ENCODE measurements around the gene SBNO1.

Gene SBNO1

DNA sequence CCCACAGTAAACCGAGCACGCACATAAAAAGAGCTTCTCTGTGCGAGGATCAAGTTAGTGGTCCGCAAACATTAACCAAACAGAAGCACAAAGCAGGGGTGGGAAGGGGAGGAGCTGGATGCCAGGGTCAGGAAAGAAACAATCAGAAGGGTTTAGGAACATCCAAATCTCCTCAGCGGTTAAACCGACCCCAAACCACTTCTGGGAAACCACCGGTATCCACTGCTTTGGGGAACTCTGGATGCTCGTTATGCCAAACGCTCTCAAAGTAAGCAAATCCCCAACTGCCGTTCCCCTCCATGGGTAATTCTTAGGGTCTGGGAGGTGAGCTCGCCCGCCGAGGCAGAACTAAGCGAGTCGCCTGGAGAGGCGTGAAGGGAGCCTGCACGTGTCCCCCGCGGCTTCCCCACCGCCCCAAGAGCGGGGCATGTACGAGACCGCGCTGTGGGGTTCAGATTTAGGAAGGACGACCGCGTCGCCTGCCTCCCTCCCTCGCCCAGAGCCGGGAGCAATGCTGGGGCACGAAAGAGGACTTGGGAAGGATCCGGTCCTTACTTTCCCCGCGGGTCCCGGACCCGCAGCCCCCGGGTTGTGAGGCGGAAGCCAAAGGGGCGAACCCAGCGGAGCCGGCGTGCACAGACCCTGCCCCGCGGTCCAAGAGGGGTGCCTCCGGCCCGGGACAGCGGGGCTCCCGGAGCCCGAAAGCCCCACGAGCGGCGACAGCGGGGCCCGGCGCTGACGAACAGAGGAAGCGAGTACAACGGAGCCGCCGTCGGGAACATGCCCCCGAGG is 711 bp downstream of the SBNO1 start:
- H3K4me3 ChIP-seq (ENCODE audit: control insufficient read depth, low read depth, low read length), result peak overlapping the region; percentile 87
- no peak for DNase-seq (ENCODE audit: low read depth)
- TF ChIP-seq, protein P1, sequence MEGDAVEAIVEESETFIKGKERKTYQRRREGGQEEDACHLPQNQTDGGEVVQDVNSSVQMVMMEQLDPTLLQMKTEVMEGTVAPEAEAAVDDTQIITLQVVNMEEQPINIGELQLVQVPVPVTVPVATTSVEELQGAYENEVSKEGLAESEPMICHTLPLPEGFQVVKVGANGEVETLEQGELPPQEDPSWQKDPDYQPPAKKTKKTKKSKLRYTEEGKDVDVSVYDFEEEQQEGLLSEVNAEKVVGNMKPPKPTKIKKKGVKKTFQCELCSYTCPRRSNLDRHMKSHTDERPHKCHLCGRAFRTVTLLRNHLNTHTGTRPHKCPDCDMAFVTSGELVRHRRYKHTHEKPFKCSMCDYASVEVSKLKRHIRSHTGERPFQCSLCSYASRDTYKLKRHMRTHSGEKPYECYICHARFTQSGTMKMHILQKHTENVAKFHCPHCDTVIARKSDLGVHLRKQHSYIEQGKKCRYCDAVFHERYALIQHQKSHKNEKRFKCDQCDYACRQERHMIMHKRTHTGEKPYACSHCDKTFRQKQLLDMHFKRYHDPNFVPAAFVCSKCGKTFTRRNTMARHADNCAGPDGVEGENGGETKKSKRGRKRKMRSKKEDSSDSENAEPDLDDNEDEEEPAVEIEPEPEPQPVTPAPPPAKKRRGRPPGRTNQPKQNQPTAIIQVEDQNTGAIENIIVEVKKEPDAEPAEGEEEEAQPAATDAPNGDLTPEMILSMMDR (IDR thresholded peaks at IDR 0.05; ENCODE audit: control insufficient read depth, insufficient read depth, low read depth, low read length, missing control alignments), result no peak

DNA sequence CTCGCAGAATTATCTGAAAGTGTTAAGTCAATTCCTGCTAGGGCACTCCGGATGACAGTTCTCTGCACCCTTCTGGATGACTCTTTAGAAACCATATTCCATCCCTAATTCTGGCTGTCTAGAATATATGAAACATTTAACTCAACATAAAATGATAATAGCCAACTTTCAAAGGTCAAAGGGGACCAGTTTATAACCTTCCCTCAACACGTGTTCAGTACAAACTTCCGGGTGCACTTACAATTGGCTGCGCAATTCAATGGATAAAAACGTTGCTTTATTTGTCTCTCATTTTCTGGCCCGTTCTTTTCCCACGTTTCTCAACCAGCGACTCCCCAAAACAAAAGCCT is 1.3 kb downstream of the SBNO1 start:
- no peak for DNase-seq (ENCODE audit: low read depth)
- TF ChIP-seq, protein P1 (IDR thresholded peaks at IDR 0.05; ENCODE audit: control insufficient read depth, insufficient read depth, low read depth, low read length, missing control alignments), result no peak
- H3K4me3 ChIP-seq (ENCODE audit: control insufficient read depth, low read depth, low read length), result peak overlapping the region; percentile 87

DNA sequence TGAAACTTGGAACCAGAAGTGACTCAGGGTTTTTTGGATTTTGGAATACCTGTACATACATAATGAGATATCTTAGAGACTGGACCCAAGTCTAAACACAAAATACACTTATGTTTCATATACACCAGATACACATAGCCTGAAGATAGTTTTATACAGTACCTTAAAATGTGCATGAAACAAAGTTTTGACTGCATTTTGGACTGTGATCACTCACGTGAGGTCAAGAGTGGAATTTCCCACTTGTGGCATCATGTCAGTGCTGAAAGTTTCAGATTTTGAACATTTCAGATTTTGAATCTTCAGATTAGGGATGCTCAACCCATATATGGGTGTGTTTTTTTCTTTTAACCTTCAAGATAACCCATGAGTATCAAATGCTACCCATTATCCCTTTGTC is 6.6 kb downstream of the SBNO1 start:
- no peak overlapping the region for H3K4me3 ChIP-seq (ENCODE audit: control insufficient read depth, low read depth, low read length)
- TF ChIP-seq, protein P1 (IDR thresholded peaks at IDR 0.05; ENCODE audit: control insufficient read depth, insufficient read depth, low read depth, low read length, missing control alignments), result no peak

DNA sequence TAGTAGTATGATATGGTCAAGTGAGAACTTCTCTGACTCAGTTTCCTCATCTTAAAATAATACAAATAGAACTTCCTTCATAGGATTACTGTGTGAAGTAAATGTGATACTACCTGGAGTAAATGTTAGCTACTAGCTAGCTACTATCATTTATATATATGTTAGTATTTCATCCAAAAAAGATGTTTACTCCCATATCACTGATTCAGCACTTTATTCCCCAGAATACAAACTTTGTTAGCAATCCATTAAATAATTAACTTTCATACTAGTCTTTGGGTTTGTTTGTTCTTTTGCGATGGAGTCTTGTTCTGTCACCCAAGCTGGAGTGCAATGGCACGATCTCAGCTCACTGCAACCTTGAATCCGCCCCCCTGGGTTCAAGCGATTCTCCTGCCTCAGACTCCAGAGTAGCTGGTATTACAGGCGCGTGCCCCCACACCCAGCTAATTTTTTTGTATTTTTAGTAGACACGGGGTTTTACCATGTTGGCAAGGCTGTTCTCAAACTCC is 8.4 kb downstream of the SBNO1 start:
- TF ChIP-seq, protein P1 (IDR thresholded peaks at IDR 0.05; ENCODE audit: control insufficient read depth, insufficient read depth, low read depth, low read length, missing control alignments), result no peak
- no peak overlapping the region for H3K4me3 ChIP-seq (ENCODE audit: control insufficient read depth, low read depth, low read length)
- no peak for DNase-seq (ENCODE audit: low read depth)

More for the DNA sequence above, 6.6 kb downstream of the SBNO1 start:
- DNase-seq (ENCODE audit: low read depth), result no peak

DNA sequence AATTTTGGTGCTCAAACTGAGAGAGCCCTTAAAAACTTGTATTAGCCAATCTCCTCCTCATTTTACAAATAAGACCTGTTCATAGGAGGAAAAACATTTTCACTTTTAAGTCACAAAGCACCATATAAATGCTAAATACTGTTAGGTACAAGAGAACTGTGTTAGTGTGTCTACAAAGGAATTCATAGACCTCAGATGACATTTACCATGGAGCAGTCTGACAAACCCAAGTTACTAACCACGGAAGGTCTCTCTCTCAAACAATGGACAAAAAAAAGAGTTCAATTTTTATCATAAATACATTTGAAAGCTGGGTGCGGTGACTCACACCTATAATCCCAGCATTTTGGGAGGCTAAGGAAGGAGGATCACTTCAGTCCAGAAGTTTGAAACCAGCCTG is 10.0 kb downstream of the SBNO1 start:
- TF ChIP-seq, protein P1 (IDR thresholded peaks at IDR 0.05; ENCODE audit: control insufficient read depth, insufficient read depth, low read depth, low read length, missing control alignments), result no peak
- H3K4me3 ChIP-seq (ENCODE audit: control insufficient read depth, low read depth, low read length), result no peak overlapping the region
- no peak for DNase-seq (ENCODE audit: low read depth)

DNA sequence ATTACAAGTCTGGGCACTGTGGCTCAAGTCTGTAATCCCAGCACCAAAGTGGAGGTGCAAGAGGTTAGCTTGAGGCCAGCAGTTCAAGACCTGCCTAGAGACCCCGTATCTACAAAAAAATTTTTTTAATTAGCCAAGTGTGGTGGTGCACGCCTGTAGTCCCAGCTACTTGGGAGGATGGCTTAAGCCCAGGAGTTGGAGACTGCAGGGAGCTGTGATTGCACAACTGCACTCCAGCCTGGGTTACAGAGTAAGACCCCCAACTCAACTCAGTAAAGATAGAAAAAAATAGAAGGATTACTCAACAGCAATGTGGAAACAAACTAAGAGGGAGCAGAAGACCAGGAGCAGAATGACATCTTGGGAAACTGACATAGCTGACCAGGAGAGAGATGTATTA is 13.3 kb downstream of the SBNO1 start:
- no peak overlapping the region for H3K4me3 ChIP-seq (ENCODE audit: control insufficient read depth, low read depth, low read length)
- TF ChIP-seq, protein P1 (IDR thresholded peaks at IDR 0.05; ENCODE audit: control insufficient read depth, insufficient read depth, low read depth, low read length, missing control alignments), result no peak
- no peak for DNase-seq (ENCODE audit: low read depth)
